SK-N-SH treated with all-trans-retinoic acid at 6 μM for 48 hours (cell line): Measurements from ENCODE around the gene SMARCE1.

Experiments
- ARNTL ChIP-seq: fragments of 450-650 bp; formaldehyde crosslinking; IDR thresholded peaks from 2 replicates; pipeline ENCODE4 v1.5.0; 2020; ENCODE audit warnings: low read depth, mild to moderate bottlenecking, moderate library complexity, borderline replicate concordance
- ESRRG ChIP-seq: fragments of 250-450 bp; sonication (Bioruptor Pico); IDR thresholded peaks from 2 replicates; pipeline ENCODE4 v1.6.1; 2021; ENCODE audit warnings: mild to moderate bottlenecking
- GLIS3 ChIP-seq: fragments of 250-450 bp; sonication (Bioruptor Pico); IDR thresholded peaks from 2 replicates; pipeline ENCODE4 v1.5.0; 2020; ENCODE audit warnings: mild to moderate bottlenecking, moderate library complexity
- ISL1 ChIP-seq: fragments of 250-450 bp; sonication (Bioruptor Pico); IDR thresholded peaks from 2 replicates; pipeline ENCODE4 v2.1.2; 2022; ENCODE audit warnings: mild to moderate bottlenecking, moderate library complexity
- OSR1 ChIP-seq: fragments of 250-450 bp; sonication (Bioruptor Pico); IDR thresholded peaks from 2 replicates; pipeline ENCODE4 v1.8.0; 2022; ENCODE audit warnings: moderate library complexity, mild to moderate bottlenecking, inconsistent platforms
- ZFP3 ChIP-seq: fragments of 250-450 bp; sonication (Bioruptor Pico); IDR thresholded peaks from 2 replicates; pipeline ENCODE4 v1.5.0; 2020; ENCODE audit warnings: mild to moderate bottlenecking, moderate library complexity
- ZFP30 ChIP-seq: fragments of 450-650 bp; formaldehyde crosslinking; IDR thresholded peaks from 2 replicates; pipeline ENCODE4 v1.5.0; 2022; ENCODE audit warnings: mild to moderate bottlenecking, moderate library complexity
- ZNF565 ChIP-seq: fragments of 450-650 bp; formaldehyde crosslinking; conservative IDR thresholded peaks from 2 replicates; pipeline ENCODE4 v1.5.0; 2020; ENCODE audit warnings: low read depth, mild to moderate bottlenecking, moderate library complexity
- ZNF70 ChIP-seq: fragments of 450-650 bp; formaldehyde crosslinking; IDR thresholded peaks from 2 replicates; pipeline ENCODE4 v1.5.0; 2020; ENCODE audit warnings: mild to moderate bottlenecking, moderate library complexity
- TF ChIP-seq, protein P1 (sequence below): fragments of 250-450 bp; sonication (Bioruptor Pico); IDR thresholded peaks from 2 replicates; pipeline ENCODE4 v1.5.0; 2020; ENCODE audit warnings: mild to moderate bottlenecking, moderate library complexity
- TF ChIP-seq, protein P2 (sequence below): fragments of 250-450 bp; sonication (Bioruptor Pico); IDR thresholded peaks from 2 replicates; pipeline ENCODE4 v1.8.0; 2021; ENCODE audit warnings: low read depth, mild to moderate bottlenecking, moderate library complexity, borderline replicate concordance

DNA sequence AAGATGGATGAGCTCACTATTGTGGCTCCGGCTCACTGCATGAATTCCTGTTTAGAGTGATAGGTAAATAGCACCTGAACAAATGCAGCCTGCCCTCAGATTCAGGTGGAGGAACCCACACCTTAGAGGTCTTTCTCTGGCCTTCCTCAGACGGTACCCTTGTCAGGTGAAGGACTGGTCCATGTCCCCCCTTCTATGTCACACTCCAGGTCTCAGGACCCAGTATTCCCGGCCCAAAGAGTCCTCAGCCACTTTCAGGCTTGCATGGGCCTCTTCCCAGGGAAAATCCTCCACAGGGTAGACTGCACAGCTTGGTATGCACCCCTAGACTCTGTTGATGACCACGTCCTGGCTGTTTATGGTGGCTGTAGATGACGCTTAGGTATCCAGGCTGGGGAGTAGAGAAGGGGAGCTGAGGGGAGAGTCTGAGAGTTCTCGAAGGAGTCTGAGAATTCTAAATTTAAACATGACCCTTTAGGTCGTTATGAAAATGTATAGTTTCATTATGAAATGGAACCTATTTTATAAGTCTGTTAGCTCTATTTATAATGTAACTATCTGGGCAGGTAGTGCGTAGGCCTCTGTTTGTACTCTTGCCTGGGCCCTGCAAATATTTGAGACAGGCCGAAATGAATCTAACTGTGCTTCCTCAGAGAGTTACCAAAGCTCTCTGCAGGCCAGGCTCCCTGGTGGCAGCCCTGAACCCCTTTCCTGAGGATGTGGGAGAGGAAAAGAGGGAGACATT is 49.9 kb downstream of the SMARCE1 start:
- no peak for TF ChIP-seq GLIS3 (CRISPR knock-in tag)
- no peak for TF ChIP-seq ISL1 (CRISPR knock-in tag)
- no peak for TF ChIP-seq ARNTL
- TF ChIP-seq ZNF70 (CRISPR knock-in tag) = no peak
- TF ChIP-seq ZFP30 (CRISPR knock-in tag) = no peak
- no peak for TF ChIP-seq ZNF565 (CRISPR knock-in tag)
- TF ChIP-seq ESRRG = no peak
- TF ChIP-seq, protein P1, sequence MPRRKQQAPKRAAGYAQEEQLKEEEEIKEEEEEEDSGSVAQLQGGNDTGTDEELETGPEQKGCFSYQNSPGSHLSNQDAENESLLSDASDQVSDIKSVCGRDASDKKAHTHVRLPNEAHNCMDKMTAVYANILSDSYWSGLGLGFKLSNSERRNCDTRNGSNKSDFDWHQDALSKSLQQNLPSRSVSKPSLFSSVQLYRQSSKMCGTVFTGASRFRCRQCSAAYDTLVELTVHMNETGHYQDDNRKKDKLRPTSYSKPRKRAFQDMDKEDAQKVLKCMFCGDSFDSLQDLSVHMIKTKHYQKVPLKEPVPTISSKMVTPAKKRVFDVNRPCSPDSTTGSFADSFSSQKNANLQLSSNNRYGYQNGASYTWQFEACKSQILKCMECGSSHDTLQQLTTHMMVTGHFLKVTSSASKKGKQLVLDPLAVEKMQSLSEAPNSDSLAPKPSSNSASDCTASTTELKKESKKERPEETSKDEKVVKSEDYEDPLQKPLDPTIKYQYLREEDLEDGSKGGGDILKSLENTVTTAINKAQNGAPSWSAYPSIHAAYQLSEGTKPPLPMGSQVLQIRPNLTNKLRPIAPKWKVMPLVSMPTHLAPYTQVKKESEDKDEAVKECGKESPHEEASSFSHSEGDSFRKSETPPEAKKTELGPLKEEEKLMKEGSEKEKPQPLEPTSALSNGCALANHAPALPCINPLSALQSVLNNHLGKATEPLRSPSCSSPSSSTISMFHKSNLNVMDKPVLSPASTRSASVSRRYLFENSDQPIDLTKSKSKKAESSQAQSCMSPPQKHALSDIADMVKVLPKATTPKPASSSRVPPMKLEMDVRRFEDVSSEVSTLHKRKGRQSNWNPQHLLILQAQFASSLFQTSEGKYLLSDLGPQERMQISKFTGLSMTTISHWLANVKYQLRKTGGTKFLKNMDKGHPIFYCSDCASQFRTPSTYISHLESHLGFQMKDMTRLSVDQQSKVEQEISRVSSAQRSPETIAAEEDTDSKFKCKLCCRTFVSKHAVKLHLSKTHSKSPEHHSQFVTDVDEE (CRISPR knock-in tag) = no peak
- TF ChIP-seq, protein P2, sequence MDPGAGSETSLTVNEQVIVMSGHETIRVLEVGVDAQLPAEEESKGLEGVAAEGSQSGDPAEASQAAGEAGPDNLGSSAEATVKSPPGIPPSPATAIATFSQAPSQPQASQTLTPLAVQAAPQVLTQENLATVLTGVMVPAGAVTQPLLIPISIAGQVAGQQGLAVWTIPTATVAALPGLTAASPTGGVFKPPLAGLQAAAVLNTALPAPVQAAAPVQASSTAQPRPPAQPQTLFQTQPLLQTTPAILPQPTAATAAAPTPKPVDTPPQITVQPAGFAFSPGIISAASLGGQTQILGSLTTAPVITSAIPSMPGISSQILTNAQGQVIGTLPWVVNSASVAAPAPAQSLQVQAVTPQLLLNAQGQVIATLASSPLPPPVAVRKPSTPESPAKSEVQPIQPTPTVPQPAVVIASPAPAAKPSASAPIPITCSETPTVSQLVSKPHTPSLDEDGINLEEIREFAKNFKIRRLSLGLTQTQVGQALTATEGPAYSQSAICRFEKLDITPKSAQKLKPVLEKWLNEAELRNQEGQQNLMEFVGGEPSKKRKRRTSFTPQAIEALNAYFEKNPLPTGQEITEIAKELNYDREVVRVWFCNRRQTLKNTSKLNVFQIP (CRISPR knock-in tag) = no peak
- no peak for TF ChIP-seq OSR1 (CRISPR knock-in tag)
- no peak for TF ChIP-seq ZFP3 (CRISPR knock-in tag)
